H9 (cell line): ENCODE data around the gene ZNF319. TPM values are rescaled to one million over a fixed set of nuclear protein-coding genes. Genes with fewer than 3 reads are reported as not detected.

Experiments used
- DNase-seq: peaks from one replicate; pipeline ENCODE4 v3.0.0-alpha.2; 2017
- H2AFZ ChIP-seq: one replicate; pipeline ENCODE4 v1.6.1; 2013; ENCODE audit warnings: mild to moderate bottlenecking, low read length, control low read depth, moderate library complexity
- H2AK5ac ChIP-seq: 2 replicates; pipeline ENCODE4 v1.6.1; 2013; ENCODE audit warnings: low read length, control low read depth, mixed read lengths; ENCODE audit not compliant: insufficient read length
- H2BK120ac ChIP-seq: one replicate; pipeline ENCODE4 v1.6.1; 2013; ENCODE audit warnings: low read depth, mild to moderate bottlenecking, low read length, control low read depth, inconsistent platforms; ENCODE audit not compliant: poor library complexity, severe bottlenecking
- H2BK12ac ChIP-seq: 2 replicates; pipeline ENCODE4 v1.6.1; 2013; ENCODE audit warnings: low read length, control low read depth, mixed read lengths, low read depth; ENCODE audit not compliant: insufficient read length
- H2BK15ac ChIP-seq: 2 replicates; pipeline ENCODE4 v1.6.1; 2013; ENCODE audit warnings: low read depth, low read length, control low read depth
- H2BK20ac ChIP-seq: one replicate; pipeline ENCODE4 v1.6.1; 2013; ENCODE audit warnings: low read depth, mild to moderate bottlenecking, low read length, control low read depth, inconsistent platforms; ENCODE audit not compliant: poor library complexity, severe bottlenecking
- H2BK5ac ChIP-seq: 2 replicates; pipeline ENCODE4 v1.6.1; 2013; ENCODE audit warnings: low read length, control low read depth, mixed read lengths; ENCODE audit not compliant: insufficient read length
- H3K14ac ChIP-seq: 2 replicates; pipeline ENCODE4 v1.6.1; 2013; ENCODE audit warnings: low read length, control low read depth; ENCODE audit not compliant: insufficient read depth
- H3K18ac ChIP-seq: 2 replicates; pipeline ENCODE4 v1.6.1; 2013; ENCODE audit warnings: low read depth, mild to moderate bottlenecking, mixed read lengths, low read length, control low read depth; ENCODE audit not compliant: insufficient read length
- H3K23ac ChIP-seq: 2 replicates; pipeline ENCODE4 v1.6.1; 2013; ENCODE audit warnings: low read length, control low read depth, mixed read lengths, low read depth; ENCODE audit not compliant: insufficient read length
- H3K23me2 ChIP-seq: 2 replicates; pipeline ENCODE4 v1.6.1; 2013; ENCODE audit warnings: low read depth, mild to moderate bottlenecking, mixed read lengths, low read length, control low read depth; ENCODE audit not compliant: insufficient read length, poor library complexity, severe bottlenecking
- H3K27ac ChIP-seq: 2 replicates; pipeline ENCODE4 v1.5.1; 2013; ENCODE audit warnings: low read length, control low read depth, mixed read lengths, low read depth; ENCODE audit not compliant: insufficient read length
- H3K27me3 ChIP-seq: 2 replicates; pipeline ENCODE4 v1.6.1; 2013; ENCODE audit warnings: low read length, control low read depth, inconsistent platforms; ENCODE audit not compliant: insufficient read depth
- H3K4ac ChIP-seq: 2 replicates; pipeline ENCODE4 v1.6.1; 2013; ENCODE audit warnings: low read depth, mild to moderate bottlenecking, control low read depth, inconsistent platforms, low read length, moderate library complexity
- H3K4me1 ChIP-seq: 2 replicates; pipeline ENCODE4 v1.6.1; 2013; ENCODE audit warnings: low read length, control low read depth, inconsistent platforms; ENCODE audit not compliant: insufficient read depth
- H3K4me2 ChIP-seq: 2 replicates; pipeline ENCODE4 v1.6.1; 2013; ENCODE audit warnings: low read length, control low read depth, mixed read lengths; ENCODE audit not compliant: insufficient read length, insufficient read depth
- H3K56ac ChIP-seq: 2 replicates; pipeline ENCODE4 v1.6.1; 2013; ENCODE audit warnings: low read depth, mild to moderate bottlenecking, mixed read lengths, low read length, control low read depth; ENCODE audit not compliant: insufficient read length
- H3K79me1 ChIP-seq: 2 replicates; pipeline ENCODE4 v1.6.1; 2013; ENCODE audit warnings: low read depth, mild to moderate bottlenecking, moderate library complexity, low read length, control low read depth, inconsistent platforms; ENCODE audit not compliant: insufficient read depth, poor library complexity, severe bottlenecking
- H3K79me2 ChIP-seq: 2 replicates; pipeline ENCODE4 v1.6.1; 2013; ENCODE audit warnings: low read length, control low read depth, inconsistent platforms; ENCODE audit not compliant: insufficient read depth
- H3K9ac ChIP-seq: 2 replicates; pipeline ENCODE4 v1.6.1; 2013; ENCODE audit warnings: low read length, control low read depth, mixed read lengths; ENCODE audit not compliant: insufficient read length; ENCODE audit errors: extremely low read depth
- H3K9me3 ChIP-seq: one replicate; pipeline ENCODE4 v1.6.1; 2013; ENCODE audit warnings: low read depth, low read length, inconsistent platforms; ENCODE audit not compliant: control insufficient read depth
- H3T11ph ChIP-seq: one replicate; pipeline ENCODE4 v1.6.1; 2013; ENCODE audit warnings: mild to moderate bottlenecking, low read length, control low read depth, inconsistent platforms
- H4K20me1 ChIP-seq: one replicate; pipeline ENCODE4 v1.6.1; 2013; ENCODE audit not compliant: control insufficient read depth, insufficient read length, insufficient read depth
- H4K5ac ChIP-seq: 2 replicates; pipeline ENCODE4 v1.6.1; 2013; ENCODE audit warnings: low read depth, mild to moderate bottlenecking, mixed read lengths, low read length, control low read depth; ENCODE audit not compliant: insufficient read length
- H4K8ac ChIP-seq: replicated peaks from 2 replicates; pipeline ENCODE4 v1.6.1; 2013; ENCODE audit warnings: low read length, control low read depth, mixed read lengths, low read depth; ENCODE audit not compliant: insufficient read length
- H4K91ac ChIP-seq: 2 replicates; pipeline ENCODE4 v1.6.1; 2013; ENCODE audit warnings: low read depth, mild to moderate bottlenecking, moderate library complexity, mixed read lengths, low read length, control low read depth; ENCODE audit not compliant: insufficient read length
- H3K27ac Mint-ChIP-seq, 3 experiments: 2 replicates in 2 of 3; 3 replicates in 1 of 3; pipeline ENCODE4 v1.8.0; 2020 to 2021; ENCODE audit warnings: mixed read lengths in 3 of 3, mild to moderate bottlenecking in 1 of 3, moderate library complexity in 1 of 3
- H3K27me3 Mint-ChIP-seq: 2 replicates; pipeline ENCODE4 v1.8.0; 2021; ENCODE audit warnings: low read depth, mild to moderate bottlenecking, moderate library complexity, mixed read lengths
- H3K36me3 Mint-ChIP-seq, 3 experiments: 2 replicates in 2 of 3; 3 replicates in 1 of 3; pipeline ENCODE4 v1.8.0; 2020 to 2021; ENCODE audit warnings: low read depth in 3 of 3, mixed read lengths in 3 of 3; ENCODE audit not compliant: insufficient read depth in 1 of 3
- H3K4me1 Mint-ChIP-seq, 2 experiments: 2 replicates each; pipeline ENCODE4 v1.8.0; 2020; ENCODE audit warnings: mixed read lengths in 2 of 2
- H3K4me3 Mint-ChIP-seq, 2 experiments: 2 replicates in 1 of 2; 3 replicates in 1 of 2; pipeline ENCODE4 v1.8.0; 2020 to 2021; ENCODE audit warnings: mild to moderate bottlenecking in 2 of 2, mixed read lengths in 2 of 2, moderate library complexity in 1 of 2
- H3K9me3 Mint-ChIP-seq, 2 experiments: 2 replicates in 1 of 2; 3 replicates in 1 of 2; pipeline ENCODE4 v1.8.0; 2020; ENCODE audit warnings: mild to moderate bottlenecking in 2 of 2, mixed read lengths in 2 of 2, moderate library complexity in 1 of 2
- WGBS: extraction: QIAGEN DNeasy Blood & Tissue Kit; methylation state at CpG from one replicate; pipeline ENCODE4 v1.1.7; 2013; ENCODE audit warnings: missing lambda C conversion rate, low lambda C conversion rate, mixed read lengths; ENCODE audit not compliant: insufficient read length; ENCODE audit errors: extremely low coverage; 5-methylcytosine and 5-hydroxymethylcytosine counted together
- total RNA-seq: library from RNA; stranded (reverse); gene quantifications from 2 replicates; pipeline ENCODE4 v1.2.1, GENCODE V29; 2021
- TF ChIP-seq, protein P1 (sequence below): fragments of 200-600 bp; sonication (generic); conservative IDR thresholded peaks from 3 replicates; pipeline ENCODE4 v1.8.0; 2021; ENCODE audit warnings: antibody characterized with exemption, mild to moderate bottlenecking

ZNF319 gene
- total RNA-seq, 1 experiment from 2014 or later, result 5.6 TPM

GRCh38 chr16:58032710-58033293, 32.3 kb upstream of the ZNF319 start:
- Histone ChIP-seq H4K91ac (no peak overlapping the region), H3K27ac (no peak overlapping the region), H2BK120ac (no peak overlapping the region), H3K9me3 (no peaks in the 10 kb centered on the region), H3K4me1 (peaks cover 11% of the 10 kb centered on the region; the same call in 1 of the 2 replicates), H2BK12ac (no peak overlapping the region), H3K79me2 (peaks cover 2% of the 10 kb centered on the region; the same call in 1 of the 2 replicates), H3K18ac (no peak overlapping the region), H3K23ac (no peak overlapping the region), H3K4me2 (no peak overlapping the region), H3K4ac (no peak overlapping the region), H3K27me3 (no peaks in the 10 kb centered on the region), H3K14ac (no peak overlapping the region), H2AFZ (no peak overlapping the region), H4K20me1 (no peaks in the 10 kb centered on the region), H2AK5ac (no peak overlapping the region), H2BK15ac (no peak overlapping the region), H4K8ac (no peak overlapping the region), H3K9ac (no peak overlapping the region), H4K5ac (no peak overlapping the region), H3K23me2 (peaks cover 3% of the 10 kb centered on the region), H2BK5ac (no peak overlapping the region), H3T11ph (no peak overlapping the region), H3K79me1 (peaks cover 2% of the 10 kb centered on the region), H3K56ac (no peak overlapping the region), H2BK20ac (no peak overlapping the region)
- Mint-ChIP-seq H3K9me3 (no peaks in the 10 kb centered on the region; a peak in 1 of 5 replicates), H3K27ac (no peak overlapping the region), H3K4me3 (no peak overlapping the region), H3K36me3 (peaks cover 5 to 18% (median 9%) of the 10 kb centered on the region in 3 experiments; a peak in 6 of 7 replicates), H3K4me1 (peaks cover 28 to 39% of the 10 kb centered on the region in 2 experiments), H3K27me3 (no peaks in the 10 kb centered on the region)
- TF ChIP-seq, protein P1, sequence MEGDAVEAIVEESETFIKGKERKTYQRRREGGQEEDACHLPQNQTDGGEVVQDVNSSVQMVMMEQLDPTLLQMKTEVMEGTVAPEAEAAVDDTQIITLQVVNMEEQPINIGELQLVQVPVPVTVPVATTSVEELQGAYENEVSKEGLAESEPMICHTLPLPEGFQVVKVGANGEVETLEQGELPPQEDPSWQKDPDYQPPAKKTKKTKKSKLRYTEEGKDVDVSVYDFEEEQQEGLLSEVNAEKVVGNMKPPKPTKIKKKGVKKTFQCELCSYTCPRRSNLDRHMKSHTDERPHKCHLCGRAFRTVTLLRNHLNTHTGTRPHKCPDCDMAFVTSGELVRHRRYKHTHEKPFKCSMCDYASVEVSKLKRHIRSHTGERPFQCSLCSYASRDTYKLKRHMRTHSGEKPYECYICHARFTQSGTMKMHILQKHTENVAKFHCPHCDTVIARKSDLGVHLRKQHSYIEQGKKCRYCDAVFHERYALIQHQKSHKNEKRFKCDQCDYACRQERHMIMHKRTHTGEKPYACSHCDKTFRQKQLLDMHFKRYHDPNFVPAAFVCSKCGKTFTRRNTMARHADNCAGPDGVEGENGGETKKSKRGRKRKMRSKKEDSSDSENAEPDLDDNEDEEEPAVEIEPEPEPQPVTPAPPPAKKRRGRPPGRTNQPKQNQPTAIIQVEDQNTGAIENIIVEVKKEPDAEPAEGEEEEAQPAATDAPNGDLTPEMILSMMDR, result no peak
- DNase-seq, result no peak
- no CpG with 5 or more reads among the region's 15 CpGs for WGBS
